Measurements from ENCODE around the gene C11orf24. TPM values are rescaled to one million over a fixed set of nuclear protein-coding genes. Genes with fewer than 3 reads are reported as not detected.
A peak's percentile ranks its signal among the peaks of the same experiment; 100 is the strongest.

The C11orf24 gene
- total and polyA plus RNA-seq, 2 donors (not counting 1 experiment from before 2014, with no cell fraction given), result 88.6 to 94.2 TPM

- Mint-ChIP-seq H3K9me3 (ENCODE audit: insufficient read depth) (no peaks in the 10 kb centered on the region), H3K27ac (peak overlapping the region; percentile 67), H3K4me1 (peaks cover 36% of the 10 kb centered on the region), H3K27me3 (no peaks in the 10 kb centered on the region), H3K4me3 (peak overlapping the region; percentile 69)
- no peaks in the 10 kb centered on the region for H4K20me1 ChIP-seq (ENCODE audit: control insufficient read depth, insufficient read depth, low read length, poor library complexity, severe bottlenecking)
- no peaks in the 10 kb centered on the region for H3K9me3 ChIP-seq (ENCODE audit: control extremely low read depth in 1 of 3, control insufficient read depth in 2 of 3, insufficient read depth in 1 of 3, low read length in 2 of 3)
- H2AFZ ChIP-seq (ENCODE audit: insufficient read depth, low read depth, low read length, poor library complexity, severe bottlenecking), result peak overlapping the region; percentile 14
- ChIA-PET POLR2A (interaction anchor here (1.9 to 3.9 kb wide), 2 partner anchors 25 to 40 kb away, joined by 13 to 44 read pairs; partner anchors contain the start of gene C11orf24), CTCF (interaction anchor here (1.0 to 11.4 kb wide), 20 partner anchors 10 to 580 kb away, joined by 3 to 427 read pairs (median 4); partner anchors contain the start of gene C11orf24)
- no peak overlapping the region for H3K27ac ChIP-seq (ENCODE audit: low read length in 2 of 2)
- TF ChIP-seq EZH2 (IDR thresholded peaks at IDR 0.05; ENCODE audit: borderline replicate concordance, insufficient read depth, low read depth, low read length, poor library complexity, severe bottlenecking) (no peak), CTCF (IDR thresholded peaks at IDR 0.05) (peak; percentile 95)
- H3K27me3 ChIP-seq (replicated peaks in 1 of 4; ENCODE audit: control extremely low read depth in 1 of 4, control insufficient read depth in 3 of 4, insufficient read depth in 4 of 4, low read length in 3 of 4), result no peaks in the 10 kb centered on the region
- WGBS (ENCODE audit: insufficient coverage), result 35% methylated on average over 40 of the region's 40 CpGs
- no peaks in the 10 kb centered on the region for H3K36me3 ChIP-seq (replicated peaks in 1 of 2; ENCODE audit: control extremely low read depth in 1 of 2, control insufficient read depth in 1 of 2, extremely low read depth in 1 of 2, insufficient read depth in 2 of 2, low read length in 1 of 2)
- no peak overlapping the region for H3K4me3 ChIP-seq (ENCODE audit: control extremely low read depth in 1 of 5, extremely low read depth in 1 of 5, insufficient read depth in 1 of 5, low read depth in 2 of 5, low read length in 4 of 5)
- intact Hi-C loops (cut with micrococcal nuclease), result loop anchor here (1.0 to 5.0 kb wide), 5 partner anchors 27 to 149 kb away; partner anchors contain the start of gene C11orf24
- peak; percentile 95 for ATAC-seq (ENCODE audit: low read depth)
- H3K4me2 ChIP-seq (replicated peaks; ENCODE audit: low read depth, low read length, poor library complexity, severe bottlenecking), result peak overlapping the region; percentile 64
- peaks cover 40 to 45% of the 10 kb centered on the region in 2 donors for H3K4me1 ChIP-seq (ENCODE audit: control insufficient read depth in 2 of 2, insufficient read depth in 2 of 2, low read length in 2 of 2)
- peak; percentile 85 for DNase-seq
- H3K79me2 ChIP-seq (ENCODE audit: control insufficient read depth, insufficient read depth, low read length), result peaks cover 6% of the 10 kb centered on the region
- no peak overlapping the region for H3K9ac ChIP-seq (ENCODE audit: low read length)
These were observed 26.3 kb upstream of the C11orf24 start for GRCh38 chr11:68297812-68298658.

- ATAC-seq (ENCODE audit: low read depth) (no peak), DNase-seq (no peak)
- Mint-ChIP-seq H3K27ac (peak overlapping the region; percentile 67), H3K9me3 (ENCODE audit: insufficient read depth) (no peaks in the 10 kb centered on the region), H3K27me3 (no peaks in the 10 kb centered on the region), H3K4me1 (peaks cover 39% of the 10 kb centered on the region), H3K4me3 (peak overlapping the region; percentile 69)
- Histone ChIP-seq H3K36me3 (replicated peaks in 1 of 2; ENCODE audit: control extremely low read depth in 1 of 2, control insufficient read depth in 1 of 2, extremely low read depth in 1 of 2, insufficient read depth in 2 of 2, low read length in 1 of 2) (no peaks in the 10 kb centered on the region), H2AFZ (ENCODE audit: insufficient read depth, low read depth, low read length, poor library complexity, severe bottlenecking) (peak overlapping the region; percentile 14), H3K27me3 (replicated peaks in 1 of 4; ENCODE audit: control extremely low read depth in 1 of 4, control insufficient read depth in 3 of 4, insufficient read depth in 4 of 4, low read length in 3 of 4) (no peaks in the 10 kb centered on the region), H3K27ac (ENCODE audit: low read length in 2 of 2) (no peak overlapping the region), H3K4me1 (ENCODE audit: control insufficient read depth in 2 of 2, insufficient read depth in 2 of 2, low read length in 2 of 2) (peaks cover 45 to 46% of the 10 kb centered on the region in 2 donors), H3K79me2 (ENCODE audit: control insufficient read depth, insufficient read depth, low read length) (peaks cover 6% of the 10 kb centered on the region), H4K20me1 (ENCODE audit: control insufficient read depth, insufficient read depth, low read length, poor library complexity, severe bottlenecking) (no peaks in the 10 kb centered on the region), H3K4me2 (replicated peaks; ENCODE audit: low read depth, low read length, poor library complexity, severe bottlenecking) (peak overlapping the region; percentile 64), H3K9me3 (ENCODE audit: control extremely low read depth in 1 of 3, control insufficient read depth in 2 of 3, insufficient read depth in 1 of 3, low read length in 2 of 3) (peaks cover 0 to under 1% (median 0%) of the 10 kb centered on the region in 3 donors), H3K9ac (ENCODE audit: low read length) (no peak overlapping the region), H3K4me3 (ENCODE audit: control extremely low read depth in 1 of 5, extremely low read depth in 1 of 5, insufficient read depth in 1 of 5, low read depth in 2 of 5, low read length in 4 of 5) (no peak overlapping the region)
- TF ChIP-seq EZH2 (IDR thresholded peaks at IDR 0.05; ENCODE audit: borderline replicate concordance, insufficient read depth, low read depth, low read length, poor library complexity, severe bottlenecking) (no peak), CTCF (IDR thresholded peaks at IDR 0.05) (no peak)
- intact Hi-C loops (cut with micrococcal nuclease), result loop anchor here (1.0 to 5.0 kb wide), 5 partner anchors 26 to 150 kb away; partner anchors contain the start of gene C11orf24
- POLR2A ChIA-PET, result interaction anchor here (1.9 to 3.9 kb wide), 2 partner anchors 25 to 40 kb away, joined by 13 to 44 read pairs; partner anchors contain the start of gene C11orf24
- 54% methylated on average over 10 of the region's 10 CpGs for WGBS (ENCODE audit: insufficient coverage)
- CTCF ChIA-PET, result interaction anchor here (0.6 to 11.4 kb wide), 19 partner anchors 10 to 261 kb away, joined by 3 to 427 read pairs (median 5); partner anchors contain the start of gene C11orf24
These were observed 25.7 kb upstream of the C11orf24 start for GRCh38 chr11:68297494-68297811.
